A673 (cell line): Measurements from ENCODE around the gene USH1C.

Experiments used
- EZH2 ChIP-seq: fragments of 200-600 bp; sonication (generic); IDR thresholded peaks from 2 replicates; pipeline ENCODE4 v1.6.1; 2017; ENCODE audit warnings: borderline replicate concordance, low read depth, mild to moderate bottlenecking, mixed read lengths, antibody characterized with exemption, low read length; ENCODE audit not compliant: poor library complexity, severe bottlenecking
- TF ChIP-seq, protein P1 (sequence below): fragments of 300-800, 200-600 bp; sonication (generic); conservative IDR thresholded peaks from 2 replicates; pipeline ENCODE4 v1.5.1; 2017; ENCODE audit warnings: low read depth, mild to moderate bottlenecking, antibody characterized with exemption, low read length, moderate library complexity, mixed read lengths

DNA sequence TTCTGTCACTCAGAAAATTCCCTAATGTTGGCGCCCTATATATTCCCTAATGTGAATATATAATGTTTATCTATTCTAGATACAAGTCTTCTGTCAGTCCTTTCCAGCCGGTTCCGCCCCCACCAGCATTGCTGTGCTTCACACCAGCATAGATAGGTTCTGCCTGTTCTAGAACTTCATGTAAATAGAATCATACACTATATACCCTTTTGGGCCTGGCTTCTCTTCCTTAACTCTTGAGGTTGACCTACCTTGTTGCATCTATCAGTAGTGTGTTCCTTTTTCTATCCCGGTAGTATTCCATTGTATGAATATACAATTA is 37.5 kb upstream of the USH1C start:
- TF ChIP-seq, protein P1, sequence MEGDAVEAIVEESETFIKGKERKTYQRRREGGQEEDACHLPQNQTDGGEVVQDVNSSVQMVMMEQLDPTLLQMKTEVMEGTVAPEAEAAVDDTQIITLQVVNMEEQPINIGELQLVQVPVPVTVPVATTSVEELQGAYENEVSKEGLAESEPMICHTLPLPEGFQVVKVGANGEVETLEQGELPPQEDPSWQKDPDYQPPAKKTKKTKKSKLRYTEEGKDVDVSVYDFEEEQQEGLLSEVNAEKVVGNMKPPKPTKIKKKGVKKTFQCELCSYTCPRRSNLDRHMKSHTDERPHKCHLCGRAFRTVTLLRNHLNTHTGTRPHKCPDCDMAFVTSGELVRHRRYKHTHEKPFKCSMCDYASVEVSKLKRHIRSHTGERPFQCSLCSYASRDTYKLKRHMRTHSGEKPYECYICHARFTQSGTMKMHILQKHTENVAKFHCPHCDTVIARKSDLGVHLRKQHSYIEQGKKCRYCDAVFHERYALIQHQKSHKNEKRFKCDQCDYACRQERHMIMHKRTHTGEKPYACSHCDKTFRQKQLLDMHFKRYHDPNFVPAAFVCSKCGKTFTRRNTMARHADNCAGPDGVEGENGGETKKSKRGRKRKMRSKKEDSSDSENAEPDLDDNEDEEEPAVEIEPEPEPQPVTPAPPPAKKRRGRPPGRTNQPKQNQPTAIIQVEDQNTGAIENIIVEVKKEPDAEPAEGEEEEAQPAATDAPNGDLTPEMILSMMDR: no peak
- no peak for TF ChIP-seq EZH2
